Measurements from ENCODE around the gene EIF4B. TPM values are rescaled to one million over a fixed set of nuclear protein-coding genes. Genes with fewer than 3 reads are reported as not detected.

The EIF4B gene
- total and polyA plus RNA-seq, 2 of the 13 experiments (the other 11 are each of a cell fraction or from before 2014, with no cell fraction given): 416 to 548 TPM

DNA sequence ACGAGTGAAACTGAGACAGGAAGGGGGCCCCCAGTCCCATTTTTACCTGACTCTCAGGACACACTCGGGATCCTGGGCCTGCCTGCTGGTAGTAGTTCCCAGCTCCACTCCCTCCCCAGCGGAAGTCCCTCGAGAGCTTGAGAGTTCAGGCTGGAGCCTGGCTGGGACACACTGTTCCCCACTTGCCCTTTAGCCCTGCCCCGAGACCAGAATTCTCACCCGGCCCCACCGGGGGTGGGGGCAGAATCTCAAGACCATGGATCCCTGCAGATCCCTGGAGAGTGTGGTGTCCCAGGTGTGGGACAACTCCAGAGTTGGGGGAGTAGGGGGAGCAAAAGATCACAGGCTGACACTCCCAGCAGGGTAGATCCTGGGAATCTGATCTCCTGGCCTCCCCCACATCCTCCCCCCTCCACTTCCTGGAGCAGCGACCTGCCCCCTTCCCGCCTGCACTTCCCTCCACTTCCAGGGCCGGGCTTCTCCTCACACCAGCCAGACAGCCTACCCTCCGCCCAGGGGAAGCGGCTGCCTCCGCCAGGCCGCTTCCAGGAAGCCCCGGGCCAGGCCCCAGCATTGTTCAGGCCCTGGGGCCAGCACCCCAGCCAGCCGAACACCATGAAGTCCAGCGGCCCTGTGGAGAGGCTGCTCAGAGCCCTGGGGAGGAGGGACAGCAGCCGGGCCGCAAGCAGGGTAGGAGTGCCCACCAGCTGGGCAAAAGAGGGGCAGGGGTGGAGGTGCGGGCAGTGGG lies 43.5 kb downstream of the EIF4B start, which contains the start of gene TNS2 (continued):
- TF ChIP-seq, protein P1, sequence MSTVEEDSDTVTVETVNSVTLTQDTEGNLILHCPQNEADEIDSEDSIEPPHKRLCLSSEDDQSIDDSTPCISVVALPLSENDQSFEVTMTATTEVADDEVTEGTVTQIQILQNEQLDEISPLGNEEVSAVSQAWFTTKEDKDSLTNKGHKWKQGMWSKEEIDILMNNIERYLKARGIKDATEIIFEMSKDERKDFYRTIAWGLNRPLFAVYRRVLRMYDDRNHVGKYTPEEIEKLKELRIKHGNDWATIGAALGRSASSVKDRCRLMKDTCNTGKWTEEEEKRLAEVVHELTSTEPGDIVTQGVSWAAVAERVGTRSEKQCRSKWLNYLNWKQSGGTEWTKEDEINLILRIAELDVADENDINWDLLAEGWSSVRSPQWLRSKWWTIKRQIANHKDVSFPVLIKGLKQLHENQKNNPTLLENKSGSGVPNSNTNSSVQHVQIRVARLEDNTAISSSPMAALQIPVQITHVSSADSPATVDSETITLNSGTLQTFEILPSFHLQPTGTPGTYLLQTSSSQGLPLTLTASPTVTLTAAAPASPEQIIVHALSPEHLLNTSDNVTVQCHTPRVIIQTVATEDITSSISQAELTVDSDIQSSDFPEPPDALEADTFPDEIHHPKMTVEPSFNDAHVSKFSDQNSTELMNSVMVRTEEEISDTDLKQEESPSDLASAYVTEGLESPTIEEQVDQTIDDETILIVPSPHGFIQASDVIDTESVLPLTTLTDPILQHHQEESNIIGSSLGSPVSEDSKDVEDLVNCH (CRISPR knock-in tag; IDR thresholded peaks at IDR 0.05): no peak
- TF ChIP-seq RBM39 (IDR thresholded peaks at IDR 0.05; ENCODE audit: low read depth, low read length, poor library complexity, severe bottlenecking) (peak; percentile 64), CCDC6 (CRISPR knock-in tag; IDR thresholded peaks at IDR 0.05) (peak; percentile 60; the same call in 1 of the 2 replicates), NR2F6 (IDR thresholded peaks at IDR 0.05) (peak; percentile 60), NR2F6 (CRISPR knock-in tag; IDR thresholded peaks at IDR 0.05) (no peak), ETV5 (CRISPR knock-in tag; IDR thresholded peaks at IDR 0.05; ENCODE audit: borderline replicate concordance) (peak; percentile 79), ZNF772 (CRISPR knock-in tag; IDR thresholded peaks at IDR 0.05) (peak; percentile 50; the same call in 1 of the 2 replicates), KAT7 (CRISPR knock-in tag; IDR thresholded peaks at IDR 0.05; ENCODE audit: borderline replicate concordance) (0 out of 2 replicates have a peak, but pooled peaks have one; percentile 31), ASH2L (IDR thresholded peaks at IDR 0.05; ENCODE audit: insufficient read length, low read depth, low read length) (peak; percentile 30), GFI1 (CRISPR knock-in tag; IDR thresholded peaks at IDR 0.05; ENCODE audit: borderline replicate concordance) (peak; percentile 65; the same call in 1 of the 2 replicates), U2AF2 (IDR thresholded peaks at IDR 0.05; ENCODE audit: low read depth, low read length) (no peak), ZBTB8A (CRISPR knock-in tag; IDR thresholded peaks at IDR 0.05; ENCODE audit: borderline replicate concordance, low read depth) (no peak), AGO2 (optimal IDR thresholded peaks at IDR 0.05; ENCODE audit: low read depth, low read length) (peak; percentile 79), ZMAT3 (CRISPR knock-in tag; conservative IDR thresholded peaks at IDR 0.05) (peak; percentile 84; the same call in 1 of the 2 replicates), GATA4 (IDR thresholded peaks at IDR 0.05; ENCODE audit: borderline replicate concordance, low read depth) (no peak), ZNF768 (CRISPR knock-in tag; IDR thresholded peaks at IDR 0.05) (no peak), RXRB (CRISPR knock-in tag; IDR thresholded peaks at IDR 0.05; ENCODE audit: borderline replicate concordance) (peak; percentile 55), TEAD2 (CRISPR knock-in tag; IDR thresholded peaks at IDR 0.05) (no peak), ZC3H13 (CRISPR knock-in tag; IDR thresholded peaks at IDR 0.05) (peak; percentile 48; the same call in 1 of the 2 replicates), ZNF839 (CRISPR knock-in tag; IDR thresholded peaks at IDR 0.05; ENCODE audit: borderline replicate concordance) (no peak), ATF7 (IDR thresholded peaks at IDR 0.05) (no peak), ATF7 (CRISPR knock-in tag; IDR thresholded peaks at IDR 0.05) (no peak), ZNF563 (CRISPR knock-in tag; IDR thresholded peaks at IDR 0.05) (peak; percentile 72)
- TF ChIP-seq, protein P2, sequence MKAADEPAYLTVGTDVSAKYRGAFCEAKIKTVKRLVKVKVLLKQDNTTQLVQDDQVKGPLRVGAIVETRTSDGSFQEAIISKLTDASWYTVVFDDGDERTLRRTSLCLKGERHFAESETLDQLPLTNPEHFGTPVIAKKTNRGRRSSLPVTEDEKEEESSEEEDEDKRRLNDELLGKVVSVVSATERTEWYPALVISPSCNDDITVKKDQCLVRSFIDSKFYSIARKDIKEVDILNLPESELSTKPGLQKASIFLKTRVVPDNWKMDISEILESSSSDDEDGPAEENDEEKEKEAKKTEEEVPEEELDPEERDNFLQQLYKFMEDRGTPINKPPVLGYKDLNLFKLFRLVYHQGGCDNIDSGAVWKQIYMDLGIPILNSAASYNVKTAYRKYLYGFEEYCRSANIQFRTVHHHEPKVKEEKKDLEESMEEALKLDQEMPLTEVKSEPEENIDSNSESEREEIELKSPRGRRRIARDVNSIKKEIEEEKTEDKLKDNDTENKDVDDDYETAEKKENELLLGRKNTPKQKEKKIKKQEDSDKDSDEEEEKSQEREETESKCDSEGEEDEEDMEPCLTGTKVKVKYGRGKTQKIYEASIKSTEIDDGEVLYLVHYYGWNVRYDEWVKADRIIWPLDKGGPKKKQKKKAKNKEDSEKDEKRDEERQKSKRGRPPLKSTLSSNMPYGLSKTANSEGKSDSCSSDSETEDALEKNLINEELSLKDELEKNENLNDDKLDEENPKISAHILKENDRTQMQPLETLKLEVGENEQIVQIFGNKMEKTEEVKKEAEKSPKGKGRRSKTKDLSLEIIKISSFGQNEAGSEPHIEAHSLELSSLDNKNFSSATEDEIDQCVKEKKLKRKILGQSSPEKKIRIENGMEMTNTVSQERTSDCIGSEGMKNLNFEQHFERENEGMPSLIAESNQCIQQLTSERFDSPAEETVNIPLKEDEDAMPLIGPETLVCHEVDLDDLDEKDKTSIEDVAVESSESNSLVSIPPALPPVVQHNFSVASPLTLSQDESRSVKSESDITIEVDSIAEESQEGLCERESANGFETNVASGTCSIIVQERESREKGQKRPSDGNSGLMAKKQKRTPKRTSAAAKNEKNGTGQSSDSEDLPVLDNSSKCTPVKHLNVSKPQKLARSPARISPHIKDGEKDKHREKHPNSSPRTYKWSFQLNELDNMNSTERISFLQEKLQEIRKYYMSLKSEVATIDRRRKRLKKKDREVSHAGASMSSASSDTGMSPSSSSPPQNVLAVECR (CRISPR knock-in tag; IDR thresholded peaks at IDR 0.05; ENCODE audit: borderline replicate concordance): peak; percentile 71; the same call in 1 of the 2 replicates
